ENCODE measurements around the gene RHOJ. TPM values are rescaled to one million over a fixed set of nuclear protein-coding genes. Genes with fewer than 3 reads are reported as not detected.

RHOJ gene
- total and polyA plus RNA-seq, 5 donors: 9.6 to 20.3 (median 14.2) TPM

DNA sequence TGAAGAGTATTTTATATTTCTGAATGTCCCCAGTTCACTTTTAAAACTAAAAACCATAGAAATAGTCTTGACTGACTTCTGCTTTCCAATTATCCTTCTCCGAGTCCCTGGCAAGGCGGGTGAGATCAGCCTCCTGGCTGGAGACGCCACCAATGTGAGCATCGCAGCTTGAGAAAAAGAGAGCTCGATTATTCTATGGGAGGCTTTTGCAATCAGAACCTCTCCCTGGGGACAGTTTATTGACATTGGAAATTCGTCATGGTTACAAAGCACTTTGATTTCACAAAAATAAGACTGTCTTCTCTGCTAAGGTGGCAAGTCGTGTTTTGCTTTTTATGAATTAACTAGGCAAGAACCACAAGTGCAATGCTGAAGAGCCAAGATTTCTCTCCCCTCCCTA, 138.1 kb downstream of the RHOJ start:
- intact Hi-C loops (cut with DNase I): no loop called here
- no peak overlapping the region for H3K27ac ChIP-seq (ENCODE audit: low read length)
- no peaks in the 10 kb centered on the region for H3K27me3 ChIP-seq (ENCODE audit: control insufficient read depth, insufficient read depth)
- ATAC-seq (no peak), DNase-seq (no peak)
- H3K9me3 ChIP-seq (ENCODE audit: control insufficient read depth, low read length): no peaks in the 10 kb centered on the region
- H3K4me1 ChIP-seq (ENCODE audit: control insufficient read depth, insufficient read depth, low read length): no peaks in the 10 kb centered on the region
- 62% methylated on average over 7 of the region's 7 CpGs for WGBS
- no peak overlapping the region for H3K4me3 ChIP-seq (ENCODE audit: low read length)

Other genes with a start within 250 kb of the RHOJ start
- gene KCNH5, start 159.0 kb upstream of the RHOJ start, total RNA-seq: not detected
- gene KCNH5, start 159.0 kb upstream of the RHOJ start, polyA plus RNA-seq: not detected
- gene GPHB5, start 114.5 kb downstream of the RHOJ start, total RNA-seq: not detected
- gene GPHB5, start 114.5 kb downstream of the RHOJ start, polyA plus RNA-seq: not detected

Data from right cardiac atrium (tissue), 5 donors.